ENCODE data around the gene TM6SF1. TPM values are rescaled to one million over a fixed set of nuclear protein-coding genes. Genes with fewer than 3 reads are reported as not detected.
A peak's percentile ranks its signal among the peaks of the same experiment; 100 is the strongest.
"Not testable (repeated sequence)": the region's sequence is repeated elsewhere in the genome, so short reads cannot be mapped to it uniquely, and the experiment has no call there.

TM6SF1 gene
- total and polyA plus RNA-seq, 9 donors = 33.9 to 69.2 (median 53.3) TPM

DNA sequence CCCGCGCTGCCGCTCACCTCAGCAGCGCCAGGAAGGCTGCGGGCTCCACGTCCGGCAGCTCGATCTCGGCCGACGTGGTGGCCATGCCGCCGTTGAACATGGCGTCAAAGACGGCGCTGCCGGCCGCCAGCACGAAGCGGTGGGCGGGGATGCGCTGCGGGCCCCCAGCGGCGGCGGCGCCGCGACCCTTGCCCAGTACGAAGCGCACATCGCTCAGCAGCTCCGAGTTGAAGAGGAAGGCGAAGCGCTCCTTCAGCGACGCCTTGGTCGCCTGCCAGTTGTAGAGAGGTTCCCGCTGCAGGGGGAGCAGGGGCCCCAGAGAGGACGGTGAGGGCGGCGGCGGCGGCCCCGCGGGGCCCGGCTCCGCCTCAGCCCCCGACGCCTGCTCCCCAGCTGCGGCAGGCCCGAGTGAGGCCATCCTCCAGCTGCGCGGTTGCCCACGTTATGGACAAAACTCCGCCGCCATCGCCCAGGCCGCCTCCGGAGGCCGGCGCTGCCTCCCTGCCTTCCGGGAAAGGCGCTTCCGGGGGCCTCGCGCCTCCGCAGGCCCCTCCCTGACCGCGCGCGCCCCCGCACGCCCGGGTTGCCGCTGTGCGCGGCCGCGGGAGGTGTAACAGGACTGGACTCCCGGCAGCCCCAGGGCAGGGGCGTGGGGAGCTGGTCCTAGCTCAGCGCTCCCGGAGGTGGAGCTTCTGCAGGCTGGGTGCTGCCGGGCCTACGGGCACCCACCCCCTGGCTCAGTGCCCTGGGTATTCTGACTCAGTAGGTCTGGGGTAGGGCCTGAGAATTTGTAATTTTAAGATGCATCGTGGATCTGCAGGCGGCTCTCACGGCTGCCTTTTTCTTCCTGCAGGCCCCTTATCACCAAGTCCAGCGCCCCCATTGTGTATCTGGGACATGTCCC is 40.5 kb upstream of the TM6SF1 start, which contains the start of gene BTBD1:
BTBD1 (minus strand) TSS at position 519 of the 904 bp plus-strand sequence; CDS start at position 418, 101 bp downstream.
- peak; percentile 97 for DNase-seq
- H3K27ac ChIP-seq (ENCODE audit: low read length) = peak within 1 kb of the TSS; percentile 85
- peak within 1 kb of the TSS; percentile 85 for H3K4me3 ChIP-seq (ENCODE audit: low read length)
- under 1% methylated on average over 86 of the region's 90 CpGs for WGBS (ENCODE audit: insufficient coverage)
- H3K9me3 ChIP-seq (replicated peaks; ENCODE audit: control insufficient read depth, low read depth, low read length) = peaks cover 3% of the 10 kb centered on the region
- peaks cover 2% of the 10 kb centered on the region for H3K36me3 ChIP-seq (ENCODE audit: control insufficient read depth, insufficient read depth, low read length)
- H3K4me1 ChIP-seq (ENCODE audit: control insufficient read depth, insufficient read depth, low read length) = peaks cover 20% of the 10 kb centered on the region
- H3K27me3 ChIP-seq (ENCODE audit: control insufficient read depth, insufficient read depth, low read length) = no peaks in the 10 kb centered on the region

GRCh38 chr15:83067638-83067962 is 39.8 kb upstream of the TM6SF1 start:
- Histone ChIP-seq H3K4me1 (ENCODE audit: control insufficient read depth, insufficient read depth, low read length) (peaks cover 18% of the 10 kb centered on the region), H3K27me3 (ENCODE audit: control insufficient read depth, insufficient read depth, low read length) (no peaks in the 10 kb centered on the region), H3K27ac (ENCODE audit: low read length) (peak overlapping the region; percentile 85), H3K4me3 (ENCODE audit: low read length) (peak overlapping the region; percentile 85), H3K9me3 (replicated peaks; ENCODE audit: control insufficient read depth, low read depth, low read length) (peaks cover 3% of the 10 kb centered on the region), H3K36me3 (ENCODE audit: control insufficient read depth, insufficient read depth, low read length) (peaks cover 2% of the 10 kb centered on the region)
- 69% methylated on average over 6 of the region's 12 CpGs for WGBS (ENCODE audit: insufficient coverage)
- DNase-seq = no peak

- Histone ChIP-seq H3K4me1 (ENCODE audit: control insufficient read depth, insufficient read depth, low read length) (peaks cover 16% of the 10 kb centered on the region), H3K4me3 (ENCODE audit: low read length) (no peak overlapping the region), H3K36me3 (ENCODE audit: control insufficient read depth, insufficient read depth, low read length) (peaks cover 2% of the 10 kb centered on the region), H3K9me3 (replicated peaks; ENCODE audit: control insufficient read depth, low read depth, low read length) (peaks cover 4% of the 10 kb centered on the region), H3K27me3 (ENCODE audit: control insufficient read depth, insufficient read depth, low read length) (no peaks in the 10 kb centered on the region), H3K27ac (ENCODE audit: low read length) (peak overlapping the region; percentile 85)
- 67% methylated on average over 2 of the region's 6 CpGs for WGBS (ENCODE audit: insufficient coverage)
- no peak for DNase-seq
These were observed 39.4 kb upstream of the TM6SF1 start for GRCh38 chr15:83068054-83068453.

DNA sequence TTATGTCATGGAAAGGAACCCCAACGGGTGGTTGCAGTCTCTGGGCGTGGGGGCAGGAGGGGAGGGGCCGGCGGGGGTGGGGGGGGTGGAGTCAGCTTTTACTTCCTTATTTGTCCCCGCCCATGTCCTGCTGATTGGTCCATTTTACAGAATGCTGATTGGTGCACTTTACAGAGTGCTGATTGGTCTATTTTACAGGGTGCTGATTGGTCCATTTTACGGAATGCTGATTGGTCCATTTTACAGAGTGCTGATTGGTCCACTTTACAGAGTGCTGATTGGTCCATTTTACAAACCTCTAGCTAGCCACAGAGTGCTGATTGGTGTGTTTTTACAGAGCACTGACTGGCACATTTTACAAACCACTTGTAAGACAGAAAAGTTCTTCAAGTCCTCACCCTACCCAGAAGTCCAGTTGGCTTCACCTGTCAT is 38.2 kb upstream of the TM6SF1 start:
- H3K4me3 ChIP-seq (ENCODE audit: low read length); H3K36me3 ChIP-seq (ENCODE audit: control insufficient read depth, insufficient read depth, low read length); H3K27ac ChIP-seq (ENCODE audit: low read length); H3K27me3 ChIP-seq (ENCODE audit: control insufficient read depth, insufficient read depth, low read length): not testable (repeated sequence)
- Histone ChIP-seq H3K4me1 (ENCODE audit: control insufficient read depth, insufficient read depth, low read length) (peaks cover 11% of the 10 kb centered on the region), H3K9me3 (replicated peaks; ENCODE audit: control insufficient read depth, low read depth, low read length) (peaks cover 12% of the 10 kb centered on the region)
- DNase-seq = peak; percentile 15
- 100% methylated on average over 1 of the region's 6 CpGs for WGBS (ENCODE audit: insufficient coverage)

DNA sequence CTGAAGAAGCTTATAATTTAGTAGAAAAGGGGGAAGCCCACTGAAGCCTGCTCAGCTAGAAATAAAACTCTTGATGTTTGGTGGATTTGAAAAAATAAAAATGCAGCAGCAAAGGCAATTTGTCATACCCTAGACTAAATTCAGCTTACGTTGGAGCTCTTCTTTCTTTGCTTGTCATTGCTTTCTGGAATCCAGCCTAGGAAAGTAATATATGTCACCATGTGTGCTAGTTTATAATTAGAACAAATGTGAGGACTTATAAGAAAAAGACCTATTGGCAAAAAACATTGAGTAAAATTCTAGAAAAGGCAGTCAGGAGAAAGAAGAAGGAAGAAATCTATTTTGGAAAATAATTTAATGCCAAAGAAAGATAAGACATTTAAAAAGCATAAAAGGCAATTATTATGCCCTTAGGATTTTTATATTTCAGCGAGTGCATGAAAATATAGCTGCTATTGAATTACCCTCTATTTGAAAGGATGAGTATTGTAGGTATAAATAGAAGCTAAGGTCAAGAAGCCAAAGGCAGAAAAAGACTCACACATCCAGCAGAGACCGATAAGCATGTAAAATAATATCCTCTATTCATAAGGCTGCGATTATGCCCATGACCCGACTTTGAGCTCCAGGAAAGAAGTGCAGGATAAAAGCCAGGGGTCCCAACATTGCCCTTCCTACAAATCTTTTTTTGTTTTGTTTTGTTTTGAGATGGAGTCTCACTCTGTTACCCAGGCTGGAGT is 29.8 kb upstream of the TM6SF1 start:
- no peaks in the 10 kb centered on the region for H3K4me1 ChIP-seq (ENCODE audit: control insufficient read depth, insufficient read depth, low read length)
- peaks cover 5% of the 10 kb centered on the region for H3K27me3 ChIP-seq (ENCODE audit: control insufficient read depth, insufficient read depth, low read length)
- no peaks in the 10 kb centered on the region for H3K36me3 ChIP-seq (ENCODE audit: control insufficient read depth, insufficient read depth, low read length)
- H3K9me3 ChIP-seq (replicated peaks; ENCODE audit: control insufficient read depth, low read depth, low read length) = peaks cover 11% of the 10 kb centered on the region
- peak; percentile 44 for DNase-seq
- H3K4me3 ChIP-seq (ENCODE audit: low read length) = no peak overlapping the region
- H3K27ac ChIP-seq (ENCODE audit: low read length) = peak overlapping the region; percentile 57
- WGBS (ENCODE audit: insufficient coverage) = 60% methylated on average over 1 of the region's 5 CpGs

- Histone ChIP-seq H3K27ac (ENCODE audit: low read length) (peak overlapping the region; percentile 57), H3K36me3 (ENCODE audit: control insufficient read depth, insufficient read depth, low read length) (no peaks in the 10 kb centered on the region), H3K9me3 (replicated peaks; ENCODE audit: control insufficient read depth, low read depth, low read length) (peaks cover 3% of the 10 kb centered on the region), H3K4me1 (ENCODE audit: control insufficient read depth, insufficient read depth, low read length) (no peaks in the 10 kb centered on the region), H3K27me3 (ENCODE audit: control insufficient read depth, insufficient read depth, low read length) (peaks cover 5% of the 10 kb centered on the region), H3K4me3 (ENCODE audit: low read length) (no peak overlapping the region)
- no peak for DNase-seq
- 30% methylated on average over 6 of the region's 7 CpGs for WGBS (ENCODE audit: insufficient coverage)
These were observed 28.7 kb upstream of the TM6SF1 start for GRCh38 chr15:83078712-83079111.

DNA sequence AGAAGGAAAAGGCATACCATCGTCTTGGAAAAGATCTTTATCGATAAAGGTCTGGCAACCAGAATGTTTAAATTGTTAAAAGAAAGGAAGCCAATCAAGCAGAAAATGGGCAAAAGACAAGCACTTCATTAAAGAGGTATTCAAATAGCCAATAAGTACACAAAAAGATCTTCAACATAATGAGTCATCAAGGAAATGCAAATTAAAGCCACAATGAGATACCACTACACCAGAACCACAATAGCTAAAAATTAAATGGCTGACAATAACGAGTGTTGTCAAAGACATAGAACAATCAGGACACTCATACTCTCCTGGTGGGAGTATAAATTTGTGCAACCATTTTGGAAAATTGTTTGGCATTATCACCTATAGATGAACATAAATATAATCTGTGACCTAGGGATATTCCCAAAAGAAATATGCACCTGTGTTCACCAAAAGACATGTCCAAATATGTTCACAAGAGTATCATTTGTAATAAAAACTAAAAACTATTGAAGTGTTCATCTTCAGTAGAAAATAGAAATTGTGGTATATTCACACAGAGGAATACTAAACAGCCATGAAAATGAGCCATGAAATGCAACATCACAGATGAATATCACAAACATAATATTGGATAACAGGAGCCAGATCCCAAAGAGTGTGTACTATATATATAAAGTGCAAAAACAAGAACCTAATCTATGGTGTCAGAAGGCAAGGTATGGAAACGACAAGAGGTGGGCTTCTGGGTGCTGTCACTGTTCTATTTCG is 26.0 kb upstream of the TM6SF1 start:
- DNase-seq = no peak
- Histone ChIP-seq H3K36me3 (ENCODE audit: control insufficient read depth, insufficient read depth, low read length) (no peaks in the 10 kb centered on the region), H3K9me3 (replicated peaks; ENCODE audit: control insufficient read depth, low read depth, low read length) (no peaks in the 10 kb centered on the region), H3K4me1 (ENCODE audit: control insufficient read depth, insufficient read depth, low read length) (no peaks in the 10 kb centered on the region), H3K4me3 (ENCODE audit: low read length) (no peak overlapping the region), H3K27ac (ENCODE audit: low read length) (no peak overlapping the region), H3K27me3 (ENCODE audit: control insufficient read depth, insufficient read depth, low read length) (peaks cover 5% of the 10 kb centered on the region)
- WGBS (ENCODE audit: insufficient coverage) = 75% methylated on average over 2 of the region's 5 CpGs

- Histone ChIP-seq H3K4me1 (ENCODE audit: control insufficient read depth, insufficient read depth, low read length) (no peaks in the 10 kb centered on the region), H3K36me3 (ENCODE audit: control insufficient read depth, insufficient read depth, low read length) (no peaks in the 10 kb centered on the region), H3K27ac (ENCODE audit: low read length) (no peak overlapping the region), H3K27me3 (ENCODE audit: control insufficient read depth, insufficient read depth, low read length) (peaks cover 5% of the 10 kb centered on the region), H3K4me3 (ENCODE audit: low read length) (no peak overlapping the region), H3K9me3 (replicated peaks; ENCODE audit: control insufficient read depth, low read depth, low read length) (no peaks in the 10 kb centered on the region)
- 82% methylated on average over 4 of the region's 5 CpGs for WGBS (ENCODE audit: insufficient coverage)
- DNase-seq = no peak
These were observed 24.6 kb upstream of the TM6SF1 start for GRCh38 chr15:83082730-83083386.

- not testable (repeated sequence) for H3K27me3 ChIP-seq (ENCODE audit: control insufficient read depth, insufficient read depth, low read length); H3K27ac ChIP-seq (ENCODE audit: low read length); H3K9me3 ChIP-seq (replicated peaks; ENCODE audit: control insufficient read depth, low read depth, low read length); H3K4me3 ChIP-seq (ENCODE audit: low read length); H3K4me1 ChIP-seq (ENCODE audit: control insufficient read depth, insufficient read depth, low read length); H3K36me3 ChIP-seq (ENCODE audit: control insufficient read depth, insufficient read depth, low read length); DNase-seq
- WGBS (ENCODE audit: insufficient coverage) = no CpG with 5 or more reads among the region's 3 CpGs
These were observed 22.0 kb upstream of the TM6SF1 start for GRCh38 chr15:83085461-83085860.

Measured in muscle of leg (tissue), 11 donors.